Ovary (tissue), 9 donors: ENCODE measurements around the gene PFDN1. TPM values are rescaled to one million over a fixed set of nuclear protein-coding genes. Genes with fewer than 3 reads are reported as not detected.

Experiments
- DNase-seq, 5 donors: peaks; one replicate each; pipeline ENCODE4 v3.0.0-alpha.2; 2019 to 2020
- H3K27ac ChIP-seq, 2 donors: fragments of 200-600 bp; one replicate each; pipeline versions ENCODE4 v1.5.1 to v1.8.0; 2019 to 2022
- H3K27me3 ChIP-seq: fragments of 200-600 bp; one replicate; pipeline ENCODE4 v1.8.0; 2022
- H3K36me3 ChIP-seq: fragments of 200-600 bp; sonication (generic); one replicate; pipeline ENCODE4 v1.5.1; 2019
- H3K4me1 ChIP-seq: one replicate; pipeline ENCODE4 v1.8.1; 2013; ENCODE audit warnings: mild to moderate bottlenecking, moderate library complexity; ENCODE audit not compliant: insufficient read depth
- H3K4me3 ChIP-seq: fragments of 200-600 bp; sonication (generic); one replicate; pipeline ENCODE4 v1.5.1; 2017
- H3K9me3 ChIP-seq, 2 donors: fragments of 200-600 bp in 1 of 2; sonication (generic) in 1 of 2; one replicate each; pipeline versions ENCODE4 v1.5.1 to v1.8.1; 2013 to 2019; ENCODE audit warnings: mild to moderate bottlenecking in 1 of 2, moderate library complexity in 1 of 2
- EP300 ChIP-seq: sonication (generic); formaldehyde crosslinking; IDR thresholded peaks from one replicate; pipeline ENCODE4 v1.6.1; 2017; ENCODE audit warnings: antibody characterized with exemption
- POLR2A ChIP-seq: fragments of 450-650 bp; IDR thresholded peaks from one replicate; pipeline ENCODE4 v1.6.1; 2017; ENCODE audit warnings: antibody characterized with exemption, mild to moderate bottlenecking, moderate library complexity
- WGBS, 3 donors: extraction: QIAGEN DNeasy Blood & Tissue Kit in 1 of 3; methylation state at CpG; one replicate each; pipeline versions ENCODE4 v1.1.5 to v1.1.7; 2013 to 2017; 5-methylcytosine and 5-hydroxymethylcytosine counted together
- intact Hi-C, 4 donors: fragments of 100-400 bp; cut with DNase I; formaldehyde crosslinking; loops; one replicate each; pipeline versions ENCODE4 v1.11.0 to v1.15.1; 2022 to 2023
- polyA plus RNA-seq, 2 donors: library from polyadenylated mRNA; stranded (reverse); fragments of 200-250 nt in 1 of 2; fragments of 350-450 nt in 1 of 2; fragmentation: Illumina TruSeq in 1 of 2; extraction: RNeasy Lipid Tissue Mini Kit (QIAGEN cat#74804) in 1 of 2; gene quantifications; one replicate each; pipeline ENCODE4 v1.2.3, GENCODE V29; 2013 to 2014
- total RNA-seq, 7 donors: library from RNA; depleted of rRNA in 2 of 7; stranded (reverse); fragments of >200 nt in 2 of 7; fragmentation: NEBNext Ultra II Directional in 3 of 7; extraction: Animal tissue kit (Norgen Biotek cat#: 25700) in 3 of 7; gene quantifications; one replicate each; pipeline versions ENCODE4 v1.1.0 to v1.2.4, GENCODE V29; 2016 to 2023
- TF ChIP-seq, protein P1 (sequence below), 3 donors: fragments of 450-650 bp in 2 of 3; fragments of 200-600 bp in 1 of 3; IDR thresholded peaks; one replicate each; pipeline versions ENCODE4 v1.5.1 to v1.8.0; 2016 to 2022; ENCODE audit warnings: antibody characterized with exemption in 3 of 3, mild to moderate bottlenecking in 1 of 3
- donor health status: DM: no; HTN: no; CAD: no; lungs with moderate emphysema.
- donor health status: DM: no; HTN: no; CAD: no.
- donor health status: Bipolar disorder and iron deficiency.
- donor health status: DM: yes; HTN: yes; CAD: no.
- donor health status: DM: no; HTN: no; CAD: no.
- donor health status: DM: yes; HTN: yes; CAD: no.

PFDN1 gene
- total and polyA plus RNA-seq, 9 donors = 27.4 to 113 (median 35.3) TPM

DNA sequence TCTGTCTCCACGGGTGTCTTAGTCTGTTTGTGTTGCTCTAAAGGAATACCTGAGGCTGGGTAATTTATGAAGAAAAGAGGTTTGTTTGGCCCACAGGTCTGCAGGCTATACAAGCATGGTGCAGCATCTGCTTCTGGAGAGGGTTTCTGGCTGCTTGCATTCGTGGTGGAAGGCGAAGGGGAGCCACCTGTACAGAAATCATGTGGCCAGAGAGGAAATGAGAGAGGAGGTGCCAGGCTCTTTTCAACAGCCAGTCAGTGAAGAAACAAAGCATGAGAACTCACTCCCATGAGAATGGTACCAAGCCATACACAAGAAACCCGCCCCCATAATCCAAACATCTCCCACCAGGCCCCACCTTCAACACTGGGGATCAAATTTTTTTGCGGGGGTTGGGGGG is 53.4 kb downstream of the PFDN1 start:
- intact Hi-C loops = no loop called here
- Histone ChIP-seq H3K36me3 (no peaks in the 10 kb centered on the region), H3K4me3 (no peak overlapping the region), H3K27ac (no peak overlapping the region), H3K9me3 (no peaks in the 10 kb centered on the region), H3K27me3 (no peaks in the 10 kb centered on the region), H3K4me1 (peaks cover 5% of the 10 kb centered on the region)
- TF ChIP-seq, protein P1, sequence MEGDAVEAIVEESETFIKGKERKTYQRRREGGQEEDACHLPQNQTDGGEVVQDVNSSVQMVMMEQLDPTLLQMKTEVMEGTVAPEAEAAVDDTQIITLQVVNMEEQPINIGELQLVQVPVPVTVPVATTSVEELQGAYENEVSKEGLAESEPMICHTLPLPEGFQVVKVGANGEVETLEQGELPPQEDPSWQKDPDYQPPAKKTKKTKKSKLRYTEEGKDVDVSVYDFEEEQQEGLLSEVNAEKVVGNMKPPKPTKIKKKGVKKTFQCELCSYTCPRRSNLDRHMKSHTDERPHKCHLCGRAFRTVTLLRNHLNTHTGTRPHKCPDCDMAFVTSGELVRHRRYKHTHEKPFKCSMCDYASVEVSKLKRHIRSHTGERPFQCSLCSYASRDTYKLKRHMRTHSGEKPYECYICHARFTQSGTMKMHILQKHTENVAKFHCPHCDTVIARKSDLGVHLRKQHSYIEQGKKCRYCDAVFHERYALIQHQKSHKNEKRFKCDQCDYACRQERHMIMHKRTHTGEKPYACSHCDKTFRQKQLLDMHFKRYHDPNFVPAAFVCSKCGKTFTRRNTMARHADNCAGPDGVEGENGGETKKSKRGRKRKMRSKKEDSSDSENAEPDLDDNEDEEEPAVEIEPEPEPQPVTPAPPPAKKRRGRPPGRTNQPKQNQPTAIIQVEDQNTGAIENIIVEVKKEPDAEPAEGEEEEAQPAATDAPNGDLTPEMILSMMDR (IDR thresholded peaks at IDR 0.05) = no peak
- no peak for TF ChIP-seq EP300
- TF ChIP-seq POLR2A = no peak
- 82 to 86% (median 84%) methylated on average over 5 of the region's 5 CpGs for WGBS, 3 donors
- DNase-seq = no peak

DNA sequence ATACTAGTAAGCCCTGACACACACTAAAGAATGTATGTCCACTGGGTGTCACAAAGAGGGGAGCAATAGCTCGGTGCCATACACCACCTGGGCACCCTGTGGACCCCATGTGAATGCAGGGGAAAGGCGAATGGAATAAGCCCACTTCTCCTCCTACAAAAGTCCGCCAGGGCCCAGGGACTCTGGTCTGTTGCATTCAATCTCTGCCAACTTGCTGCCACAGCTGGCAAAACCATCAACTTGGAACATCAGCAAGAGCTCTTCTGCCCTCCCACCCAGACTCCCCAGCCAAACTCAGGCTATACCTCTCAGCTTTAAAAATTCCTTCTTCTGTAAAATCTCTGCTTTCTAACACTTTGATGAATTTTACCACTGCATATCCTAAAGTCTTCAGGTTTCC is 54.5 kb downstream of the PFDN1 start:
- Histone ChIP-seq H3K4me3 (no peak overlapping the region), H3K27ac (no peak overlapping the region), H3K36me3 (no peaks in the 10 kb centered on the region), H3K27me3 (no peaks in the 10 kb centered on the region), H3K4me1 (peaks cover 5% of the 10 kb centered on the region), H3K9me3 (no peaks in the 10 kb centered on the region)
- no peak for DNase-seq
- TF ChIP-seq EP300 (no peak), POLR2A (no peak)
- TF ChIP-seq, protein P1 (IDR thresholded peaks at IDR 0.05) = no peak
- WGBS, 3 donors = 63 to 99% (median 98%) methylated on average over 3 of the region's 3 CpGs
- intact Hi-C loops = no loop called here

DNA sequence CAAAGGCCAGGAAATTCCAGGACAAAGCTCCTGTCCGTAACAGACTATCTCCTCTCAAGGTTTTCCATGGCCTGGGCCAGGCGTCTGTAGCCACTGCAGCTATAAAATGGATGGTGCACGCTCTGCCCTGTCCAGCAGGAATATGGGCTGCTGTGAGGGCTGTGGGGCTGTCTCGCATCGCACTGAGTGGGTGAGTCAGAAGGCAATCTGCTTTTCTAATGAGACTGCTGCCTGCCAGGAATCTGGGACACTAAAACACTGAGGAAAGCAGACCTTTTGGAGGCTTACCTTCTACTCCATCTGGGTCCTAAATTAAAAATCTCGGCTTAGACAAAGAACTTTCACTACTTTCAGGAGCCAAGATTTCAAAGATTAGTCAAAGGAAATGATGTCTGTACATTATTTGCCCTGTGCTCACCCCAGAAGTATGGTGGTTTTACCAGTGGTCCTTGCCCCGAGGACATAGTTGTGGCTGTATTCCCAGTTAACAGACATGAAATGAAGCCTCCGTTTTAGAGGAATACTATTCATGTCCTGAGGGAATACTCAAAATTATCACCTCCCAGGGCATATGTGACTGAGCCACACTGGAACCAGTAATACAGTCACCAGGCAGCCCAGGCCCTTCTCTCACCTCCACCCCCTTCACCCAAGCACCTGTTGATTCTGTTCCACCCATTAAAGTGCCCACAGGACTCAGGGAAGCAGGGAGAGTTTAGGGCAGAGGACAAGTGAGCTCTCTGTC is 56.4 kb downstream of the PFDN1 start:
- intact Hi-C loops = no loop called here

DNA sequence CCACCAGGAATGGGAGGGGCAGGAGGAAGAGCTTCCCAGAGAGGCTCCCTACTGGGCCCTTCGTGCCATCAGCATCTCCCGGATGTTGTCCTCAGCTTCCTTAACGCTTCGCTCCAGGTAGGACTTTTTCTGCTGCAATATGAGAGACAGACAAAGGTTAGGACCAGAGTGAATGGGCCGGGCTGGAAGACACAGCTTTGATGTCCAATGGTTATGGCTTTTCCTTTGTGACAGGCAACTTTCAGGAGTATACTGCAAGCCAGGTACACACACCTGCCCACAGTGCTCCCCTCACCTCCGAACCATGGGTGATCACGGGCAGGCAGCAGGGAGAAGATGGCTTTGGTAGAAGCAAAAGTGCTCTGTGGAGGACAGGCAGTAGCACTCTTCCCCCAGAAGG is 57.0 kb downstream of the PFDN1 start:
- DNase-seq = no peak
- no peaks in the 10 kb centered on the region for H3K27me3 ChIP-seq
- H3K36me3 ChIP-seq = no peaks in the 10 kb centered on the region
- TF ChIP-seq, protein P1 (IDR thresholded peaks at IDR 0.05) = no peak
- TF ChIP-seq EP300 (no peak), POLR2A (no peak)
- no peak overlapping the region for H3K27ac ChIP-seq
- H3K9me3 ChIP-seq = no peaks in the 10 kb centered on the region
- intact Hi-C loops = loop anchor here in 1 of 4 donors (2.0 kb wide), 1 partner anchor 111 kb away; no protein-coding TSS in a partner anchor
- H3K4me3 ChIP-seq = no peak overlapping the region
- H3K4me1 ChIP-seq = peaks cover 11% of the 10 kb centered on the region
- 77 to 88% (median 77%) methylated on average over 7 of the region's 7 CpGs for WGBS, 3 donors

More for the DNA sequence above, 56.4 kb downstream of the PFDN1 start:
- Histone ChIP-seq H3K4me1 (peaks cover 5% of the 10 kb centered on the region), H3K9me3 (no peaks in the 10 kb centered on the region), H3K27ac (no peak overlapping the region), H3K4me3 (no peak overlapping the region), H3K27me3 (no peaks in the 10 kb centered on the region), H3K36me3 (no peaks in the 10 kb centered on the region)
- TF ChIP-seq, protein P1 (IDR thresholded peaks at IDR 0.05) = no peak
- TF ChIP-seq POLR2A (no peak), EP300 (no peak)
- peak; percentile 44 to 66 (median 62) for DNase-seq
- 19 to 20% (median 20%) methylated on average over 8 of the region's 8 CpGs for WGBS, 3 donors
